Suprapubic skin (tissue), 4 donors: ENCODE results near the gene PRSS57.

Experiments
- CTCF ChIP-seq, 2 donors: fragments of 200-600 bp in 1 of 2; fragments of 450-650 bp in 1 of 2; sonication (generic) in 1 of 2; IDR thresholded peaks; one replicate each; pipeline ENCODE4 v1.5.1; 2016 to 2019; ENCODE audit warnings: antibody characterized with exemption in 2 of 2, mild to moderate bottlenecking in 1 of 2, moderate library complexity in 1 of 2
- POLR2A ChIP-seq, 2 donors: fragments of 450-650 bp; IDR thresholded peaks; one replicate each; pipeline ENCODE4 v1.6.1; 2017; ENCODE audit warnings: antibody characterized with exemption in 2 of 2, mild to moderate bottlenecking in 2 of 2, moderate library complexity in 2 of 2
- POLR2AphosphoS5 ChIP-seq, 3 donors: sonication (generic); formaldehyde crosslinking; IDR thresholded peaks; one replicate each; pipeline ENCODE4 v1.6.1; 2017; ENCODE audit warnings: antibody characterized with exemption in 3 of 3

GRCh38 chr19:663682-664117, 31.6 kb downstream of the PRSS57 start:
- TF ChIP-seq CTCF (IDR thresholded peaks at IDR 0.05) (no peak), POLR2AphosphoS5 (IDR thresholded peaks at IDR 0.05) (no peak), POLR2A (IDR thresholded peaks at IDR 0.05) (no peak)
